Measurements from ENCODE around the gene TMEM72. TPM values are rescaled to one million over a fixed set of nuclear protein-coding genes. Genes with fewer than 3 reads are reported as not detected.

The TMEM72 gene
- total RNA-seq, 1 donor from 2014 or later, result not detected

- Mint-ChIP-seq H3K36me3 (ENCODE audit: low read depth) (peaks cover 3% of the 10 kb centered on the region), H3K27ac (ENCODE audit: unreplicated experiment) (peak overlapping the region; percentile 65), H3K9me3 (ENCODE audit: low read depth) (peaks cover 4% of the 10 kb centered on the region), H3K27me3 (ENCODE audit: low read depth) (no peaks in the 10 kb centered on the region), H3K4me1 (ENCODE audit: low read depth) (peaks cover 78% of the 10 kb centered on the region), H3K4me3 (ENCODE audit: unreplicated experiment) (peak overlapping the region; percentile 81)
- no peak for DNase-seq (ENCODE audit: low spot score)
- no peak for TF ChIP-seq CTCF (IDR thresholded peaks at IDR 0.05)
These were observed 48.9 kb downstream of the TMEM72 start for GRCh38 chr10:44960088-44960460.

DNA sequence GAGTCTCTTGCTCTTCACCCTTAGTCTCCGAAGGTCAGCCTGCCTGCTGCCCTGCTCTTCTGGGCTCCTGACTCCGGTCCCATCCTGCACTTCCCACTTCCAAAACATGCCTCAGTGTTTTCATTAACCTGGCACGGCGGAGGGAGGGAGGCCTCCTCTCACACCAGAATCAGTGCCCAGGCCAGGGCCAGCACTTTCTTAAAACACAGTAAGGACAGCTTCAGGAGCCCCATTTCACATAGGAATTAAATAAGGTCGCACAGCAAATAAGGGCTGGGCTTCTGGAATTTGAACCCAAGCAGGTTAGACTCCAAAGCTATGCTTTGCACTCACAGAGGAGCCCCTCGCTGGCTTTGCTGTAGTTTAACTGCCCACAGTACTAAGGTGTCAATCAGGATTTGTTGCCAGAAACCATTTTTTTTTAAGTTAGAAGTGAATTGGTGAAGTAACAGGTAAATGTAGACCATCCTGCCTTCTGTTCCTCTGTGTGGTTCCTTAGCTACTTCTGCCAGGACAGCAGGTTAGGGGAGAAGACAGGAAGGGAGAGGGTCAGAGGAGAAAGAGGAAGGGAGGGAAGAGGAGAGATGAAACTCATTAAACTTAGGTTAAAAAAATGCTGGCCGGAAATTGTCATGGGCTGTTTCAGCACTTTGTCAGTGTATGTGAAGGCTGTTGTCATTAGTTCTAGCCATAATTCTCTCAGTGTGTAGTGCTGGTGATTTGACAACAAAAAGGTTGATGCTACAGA, 49.5 kb downstream of the TMEM72 start:
- H3K4me1 Mint-ChIP-seq (ENCODE audit: low read depth), result peaks cover 84% of the 10 kb centered on the region
- peak overlapping the region; percentile 65 for H3K27ac Mint-ChIP-seq (ENCODE audit: unreplicated experiment)
- H3K4me3 Mint-ChIP-seq (ENCODE audit: unreplicated experiment), result peak overlapping the region; percentile 81
- no peak for DNase-seq (ENCODE audit: low spot score)
- H3K36me3 Mint-ChIP-seq (ENCODE audit: low read depth), result peaks cover 3% of the 10 kb centered on the region
- no peak for TF ChIP-seq CTCF (IDR thresholded peaks at IDR 0.05)
- no peaks in the 10 kb centered on the region for H3K27me3 Mint-ChIP-seq (ENCODE audit: low read depth)
- peaks cover 4% of the 10 kb centered on the region for H3K9me3 Mint-ChIP-seq (ENCODE audit: low read depth)

- H3K4me1 Mint-ChIP-seq (ENCODE audit: low read depth), result peaks cover 87% of the 10 kb centered on the region
These were observed 50.1 kb downstream of the TMEM72 start for GRCh38 chr10:44961230-44961571.

DNA sequence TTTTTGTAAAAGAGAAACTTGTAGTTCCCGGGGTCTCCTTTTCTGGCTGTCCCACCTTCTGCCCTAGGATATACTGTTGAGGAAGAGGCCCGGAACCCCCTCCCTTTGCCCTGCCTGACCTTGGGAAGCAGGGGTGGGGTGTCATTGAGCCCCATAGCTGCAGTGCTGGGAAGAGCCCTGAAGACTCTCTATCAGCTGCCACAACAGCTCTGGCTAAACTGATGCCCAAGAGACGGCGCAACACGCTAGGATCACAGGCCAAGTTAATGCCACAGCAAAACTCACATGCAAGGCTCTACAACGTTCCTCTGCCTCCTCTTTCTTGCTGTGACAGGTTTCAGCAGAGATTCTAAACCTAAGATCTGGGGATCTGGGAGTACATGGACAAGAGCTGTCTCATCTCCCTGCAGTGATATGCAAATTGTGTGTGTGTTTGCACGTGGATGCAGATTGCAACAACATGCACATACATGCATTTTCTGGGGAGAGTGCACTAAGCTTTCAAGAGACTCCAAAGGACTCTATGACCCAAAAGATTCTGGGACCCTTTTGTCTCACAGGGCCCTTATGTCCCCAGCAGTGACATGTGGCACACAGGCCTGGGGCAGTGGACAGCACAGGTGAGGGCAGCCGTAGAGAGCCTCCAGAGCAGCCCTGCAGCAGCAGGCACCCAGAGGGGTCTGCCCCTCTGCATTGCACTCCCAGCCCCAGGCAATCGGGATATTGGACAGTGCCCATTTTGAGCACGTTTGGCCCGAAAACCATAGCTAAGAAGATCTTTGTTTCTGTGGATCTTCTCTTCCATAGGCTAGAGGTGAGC, 51.0 kb downstream of the TMEM72 start:
- peak overlapping the region; percentile 36 for H3K4me3 Mint-ChIP-seq (ENCODE audit: unreplicated experiment)
- H3K27me3 Mint-ChIP-seq (ENCODE audit: low read depth), result no peaks in the 10 kb centered on the region
- H3K4me1 Mint-ChIP-seq (ENCODE audit: low read depth), result peaks cover 93% of the 10 kb centered on the region
- TF ChIP-seq CTCF (IDR thresholded peaks at IDR 0.05), result no peak
- DNase-seq (ENCODE audit: low spot score), result no peak
- H3K27ac Mint-ChIP-seq (ENCODE audit: unreplicated experiment), result peak overlapping the region; percentile 94
- no peaks in the 10 kb centered on the region for H3K9me3 Mint-ChIP-seq (ENCODE audit: low read depth)
- H3K36me3 Mint-ChIP-seq (ENCODE audit: low read depth), result no peaks in the 10 kb centered on the region

More at GRCh38 chr10:44961230-44961571, 50.1 kb downstream of the TMEM72 start:
- H3K36me3 Mint-ChIP-seq (ENCODE audit: low read depth), result peaks cover 2% of the 10 kb centered on the region
- peaks cover 4% of the 10 kb centered on the region for H3K9me3 Mint-ChIP-seq (ENCODE audit: low read depth)
- DNase-seq (ENCODE audit: low spot score), result no peak
- H3K27me3 Mint-ChIP-seq (ENCODE audit: low read depth), result no peaks in the 10 kb centered on the region
- H3K4me3 Mint-ChIP-seq (ENCODE audit: unreplicated experiment), result peak overlapping the region; percentile 81
- TF ChIP-seq CTCF (IDR thresholded peaks at IDR 0.05), result no peak
- H3K27ac Mint-ChIP-seq (ENCODE audit: unreplicated experiment), result peak overlapping the region; percentile 4

GRCh38 chr10:44962870-44963738, 52.0 kb downstream of the TMEM72 start:
- no peaks in the 10 kb centered on the region for H3K36me3 Mint-ChIP-seq (ENCODE audit: low read depth)
- peak; percentile 55 for TF ChIP-seq CTCF (IDR thresholded peaks at IDR 0.05)
- peak overlapping the region; percentile 94 for H3K27ac Mint-ChIP-seq (ENCODE audit: unreplicated experiment)
- H3K27me3 Mint-ChIP-seq (ENCODE audit: low read depth), result no peaks in the 10 kb centered on the region
- no peak for DNase-seq (ENCODE audit: low spot score)
- peaks cover 93% of the 10 kb centered on the region for H3K4me1 Mint-ChIP-seq (ENCODE audit: low read depth)
- peak overlapping the region; percentile 36 for H3K4me3 Mint-ChIP-seq (ENCODE audit: unreplicated experiment)
- H3K9me3 Mint-ChIP-seq (ENCODE audit: low read depth), result no peaks in the 10 kb centered on the region
